Left colon (tissue), 2 donors: ENCODE results near the gene LIFR. TPM values are rescaled to one million over a fixed set of nuclear protein-coding genes. Genes with fewer than 3 reads are reported as not detected.
"Not testable (repeated sequence)": the region's sequence is repeated elsewhere in the genome, so short reads cannot be mapped to it uniquely, and the experiment has no call there.

Source experiments
- ATAC-seq: fragments of 200-7000 bp; cut with Tn5 transposase; one replicate; pipeline ENCODE4 v1.9.1; 2020; ENCODE audit warnings: mild to moderate bottlenecking, moderate library complexity
- DNase-seq, 2 donors: peaks; one replicate each; pipeline ENCODE4 v3.0.0-alpha.2; 2020
- intact Hi-C, 2 donors: fragments of 100-400 bp; cut with DNase I in 1 of 2; cut with micrococcal nuclease in 1 of 2; formaldehyde crosslinking; loops; one replicate each; pipeline versions ENCODE4 v1.11.2 to v1.14.0; 2022; cut with DNase I, micrococcal nuclease
- total RNA-seq, 2 donors: library from RNA; stranded (reverse); fragmentation: NEBNext Ultra II Directional; extraction: Animal tissue kit (Norgen Biotek cat#: 25700); gene quantifications; one replicate each; pipeline ENCODE4 v1.2.1, GENCODE V29; 2021
- donor health status: DM: no; HTN: no; CAD: no.
- donor health status: DM: yes; HTN: yes; CAD: no.

Gene LIFR
- total RNA-seq, 2 donors from 2014 or later: 8.1 to 18.6 TPM

GRCh38 chr5:38582975-38583319, 26.5 kb upstream of the LIFR start:
- no peak for ATAC-seq
- intact Hi-C loops: no loop called here
- no peak for DNase-seq

GRCh38 chr5:38582293-38582974, 26.0 kb upstream of the LIFR start:
- ATAC-seq (no peak), DNase-seq (no peak)
- intact Hi-C loops: no loop called here

- no peak for ATAC-seq
- DNase-seq: no peak
- intact Hi-C loops: no loop called here
These were observed 25.2 kb upstream of the LIFR start for GRCh38 chr5:38581597-38581996.

GRCh38 chr5:38579105-38579504, 22.7 kb upstream of the LIFR start:
- ATAC-seq: no peak

GRCh38 chr5:38576961-38577684, 20.7 kb upstream of the LIFR start:
- intact Hi-C loops: no loop called here
- no peak for DNase-seq
- no peak for ATAC-seq

More at GRCh38 chr5:38579105-38579504, 22.7 kb upstream of the LIFR start:
- intact Hi-C loops: no loop called here
- DNase-seq: no peak

- intact Hi-C loops: no loop called here
- DNase-seq (no peak), ATAC-seq (no peak)
These were observed 20.0 kb upstream of the LIFR start for GRCh38 chr5:38576442-38576841.

GRCh38 chr5:38575476-38575875, 19.0 kb upstream of the LIFR start:
- intact Hi-C loops: no loop called here
- no peak for ATAC-seq
- no peak for DNase-seq

- DNase-seq (no peak), ATAC-seq (no peak)
- intact Hi-C loops: no loop called here
These were observed 17.6 kb upstream of the LIFR start for GRCh38 chr5:38574009-38574408.

- DNase-seq: no peak
- no peak for ATAC-seq
- intact Hi-C loops: no loop called here
These were observed 17.1 kb upstream of the LIFR start for GRCh38 chr5:38573521-38573920.

GRCh38 chr5:38569180-38569579, 12.7 kb upstream of the LIFR start:
- DNase-seq: no peak
- intact Hi-C loops: no loop called here
- ATAC-seq: no peak

- DNase-seq, intact Hi-C loops, ATAC-seq: not testable (repeated sequence)
These were observed 10.9 kb upstream of the LIFR start for GRCh38 chr5:38567306-38567705.

GRCh38 chr5:38563624-38564023, 7.2 kb upstream of the LIFR start:
- intact Hi-C loops: no loop called here
- DNase-seq (no peak), ATAC-seq (no peak)

GRCh38 chr5:38562444-38563210, 6.2 kb upstream of the LIFR start:
- intact Hi-C loops: no loop called here
- DNase-seq (no peak), ATAC-seq (no peak)

GRCh38 chr5:38559428-38559827, 3.0 kb upstream of the LIFR start:
- DNase-seq (no peak), ATAC-seq (no peak)
- intact Hi-C loops: no loop called here

- DNase-seq (no peak), ATAC-seq (no peak)
- intact Hi-C loops: no loop called here
These were observed 1.3 kb upstream of the LIFR start for GRCh38 chr5:38557792-38558191.

GRCh38 chr5:38557308-38557710, 863 bp upstream of the LIFR start:
- intact Hi-C loops: no loop called here
- DNase-seq (no peak), ATAC-seq (no peak)

- DNase-seq (no peak), ATAC-seq (no peak)
- intact Hi-C loops: no loop called here
These were observed 303 bp downstream of the LIFR start for GRCh38 chr5:38556088-38556598.

GRCh38 chr5:38555354-38556087, 925 bp downstream of the LIFR start:
- intact Hi-C loops: no loop called here
- DNase-seq: no peak
- no peak for ATAC-seq

- intact Hi-C loops: no loop called here
- no peak for ATAC-seq
- no peak for DNase-seq
These were observed 1.6 kb downstream of the LIFR start for GRCh38 chr5:38554861-38555260.
